Liver (tissue), 9 donors: ENCODE results near the gene BMPER. TPM values are rescaled to one million over a fixed set of nuclear protein-coding genes. Genes with fewer than 3 reads are reported as not detected.

Experiments
- DNase-seq: peaks from one replicate; pipeline ENCODE4 v3.0.0-alpha.2; 2017; ENCODE audit warnings: low spot score
- H3K27ac ChIP-seq, 2 donors: one replicate each; pipeline ENCODE4 v1.7.0; 2013; ENCODE audit warnings: inconsistent platforms in 2 of 2, low read length in 2 of 2, control low read depth in 1 of 2, low read depth in 1 of 2, mild to moderate bottlenecking in 1 of 2
- H3K27me3 ChIP-seq, 4 donors: one replicate each; pipeline versions ENCODE4 v1.6.1 to v1.7.0; 2013; ENCODE audit warnings: low read length in 3 of 4, inconsistent platforms in 1 of 4, mild to moderate bottlenecking in 1 of 4, moderate library complexity in 1 of 4; ENCODE audit not compliant: control insufficient read depth in 4 of 4, insufficient read depth in 4 of 4
- H3K36me3 ChIP-seq, 4 donors: one replicate each; pipeline versions ENCODE4 v1.6.1 to v1.7.0; 2013; ENCODE audit warnings: low read length in 3 of 4, mild to moderate bottlenecking in 3 of 4, low read depth in 1 of 4, moderate library complexity in 1 of 4; ENCODE audit not compliant: control insufficient read depth in 4 of 4, insufficient read depth in 3 of 4
- H3K4me1 ChIP-seq, 4 donors: one replicate each; pipeline versions ENCODE4 v1.6.1 to v1.7.0; 2013; ENCODE audit warnings: low read length in 3 of 4, mild to moderate bottlenecking in 3 of 4, moderate library complexity in 1 of 4; ENCODE audit not compliant: control insufficient read depth in 4 of 4, insufficient read depth in 4 of 4
- H3K4me3 ChIP-seq, 3 donors: one replicate each; pipeline versions ENCODE4 v1.6.1 to v1.7.0; 2013; ENCODE audit warnings: low read length in 3 of 3, control low read depth in 1 of 3, low read depth in 1 of 3, mild to moderate bottlenecking in 1 of 3
- H3K9ac ChIP-seq, 2 donors: one replicate each; pipeline ENCODE4 v1.7.0; 2013; ENCODE audit warnings: low read length in 2 of 2, mild to moderate bottlenecking in 2 of 2, moderate library complexity in 2 of 2, control low read depth in 1 of 2, low read depth in 1 of 2
- H3K9me3 ChIP-seq, 4 donors: one replicate each; pipeline versions ENCODE4 v1.6.1 to v1.7.0; 2013; ENCODE audit warnings: low read length in 3 of 4; ENCODE audit not compliant: control insufficient read depth in 4 of 4
- FOXA1 ChIP-seq: IDR thresholded peaks from 2 replicates; pipeline ENCODE4 v1.6.1; 2016; ENCODE audit warnings: antibody characterized with exemption
- FOXA2 ChIP-seq: IDR thresholded peaks from 2 replicates; pipeline ENCODE4 v1.6.1; 2016; ENCODE audit warnings: antibody characterized with exemption
- GABPA ChIP-seq, 2 donors: IDR thresholded peaks in 1 of 2; conservative IDR thresholded peaks in 1 of 2; 2 replicates each; pipeline ENCODE4 v1.6.1; 2016; ENCODE audit warnings: antibody characterized with exemption in 2 of 2, mild to moderate bottlenecking in 1 of 2, moderate library complexity in 1 of 2
- HNF4G ChIP-seq: IDR thresholded peaks from 2 replicates; pipeline ENCODE4 v1.6.1; 2016; ENCODE audit warnings: antibody characterized with exemption
- JUND ChIP-seq, 2 donors: IDR thresholded peaks; 2 replicates each; pipeline ENCODE4 v1.6.1; 2016; ENCODE audit warnings: antibody characterized with exemption in 2 of 2
- NR2F2 ChIP-seq: IDR thresholded peaks from 2 replicates; pipeline ENCODE4 v1.6.1; 2016; ENCODE audit warnings: antibody characterized with exemption
- RAD21 ChIP-seq, 2 donors: IDR thresholded peaks; 2 replicates each; pipeline ENCODE4 v1.6.1; 2016; ENCODE audit warnings: antibody characterized with exemption in 2 of 2, mild to moderate bottlenecking in 2 of 2
- RXRA ChIP-seq, 2 donors: IDR thresholded peaks; 2 replicates each; pipeline ENCODE4 v1.6.1; 2017 to 2018; ENCODE audit warnings: antibody characterized with exemption in 2 of 2, mild to moderate bottlenecking in 1 of 2
- SP1 ChIP-seq: IDR thresholded peaks from 2 replicates; pipeline ENCODE4 v1.6.1; 2018; ENCODE audit warnings: antibody characterized with exemption, mild to moderate bottlenecking
- TAF1 ChIP-seq: conservative IDR thresholded peaks from 2 replicates; pipeline ENCODE4 v1.6.1; 2016; ENCODE audit warnings: antibody characterized with exemption, mild to moderate bottlenecking
- YY1 ChIP-seq: IDR thresholded peaks from 2 replicates; pipeline ENCODE4 v1.6.1; 2016; ENCODE audit warnings: antibody characterized with exemption, mild to moderate bottlenecking
- WGBS: extraction: QIAGEN DNeasy Blood & Tissue Kit; methylation state at CpG from one replicate; pipeline ENCODE4 v1.1.7; 2013; 5-methylcytosine and 5-hydroxymethylcytosine counted together
- polyA plus RNA-seq, 2 donors: library from polyadenylated mRNA; stranded (reverse) in 1 of 2; unstranded in 1 of 2; fragments of 200-250 nt in 1 of 2; fragments of >200 nt in 1 of 2; fragmentation: Nextera tagmentation in 1 of 2; extraction: Ambion mirVana in 1 of 2; gene quantifications; one replicate each; pipeline versions ENCODE4 v1.2.1 to v1.2.3, GENCODE V29; 2013 to 2015
- total RNA-seq, 2 donors: library from RNA; depleted of rRNA; stranded (reverse); fragments of >200 nt; gene quantifications; one replicate each; pipeline ENCODE4 v1.2.3, GENCODE V29; 2014
- TF ChIP-seq, protein P1 (sequence below): fragments of 150-350 bp; IDR thresholded peaks from 2 replicates; pipeline ENCODE4 v1.5.1; 2017; ENCODE audit warnings: improper control_type of control experiment, low read depth, low read length; ENCODE audit not compliant: missing input control
- TF ChIP-seq, protein P2 (sequence below): IDR thresholded peaks from 2 replicates; pipeline ENCODE4 v1.6.1; 2016; ENCODE audit warnings: antibody characterized with exemption
- TF ChIP-seq, protein P3 (sequence below): IDR thresholded peaks from 2 replicates; pipeline ENCODE4 v1.6.1; 2016; ENCODE audit warnings: antibody characterized with exemption
- TF ChIP-seq, protein P4 (sequence below): IDR thresholded peaks from 2 replicates; pipeline ENCODE4 v1.6.1; 2016; ENCODE audit warnings: antibody characterized with exemption, mild to moderate bottlenecking
- TF ChIP-seq, protein P5 (sequence below): IDR thresholded peaks from 2 replicates; pipeline ENCODE4 v1.6.1; 2016; ENCODE audit warnings: antibody characterized with exemption
- donor health status: healthy.
- donor health status: healthy.
- donor health status: healthy.
- donor health status: healthy.
- donor health status: healthy.

Gene BMPER
- total and polyA plus RNA-seq, 4 donors, result 4.0 to 8.5 (median 6.2) TPM

DNA sequence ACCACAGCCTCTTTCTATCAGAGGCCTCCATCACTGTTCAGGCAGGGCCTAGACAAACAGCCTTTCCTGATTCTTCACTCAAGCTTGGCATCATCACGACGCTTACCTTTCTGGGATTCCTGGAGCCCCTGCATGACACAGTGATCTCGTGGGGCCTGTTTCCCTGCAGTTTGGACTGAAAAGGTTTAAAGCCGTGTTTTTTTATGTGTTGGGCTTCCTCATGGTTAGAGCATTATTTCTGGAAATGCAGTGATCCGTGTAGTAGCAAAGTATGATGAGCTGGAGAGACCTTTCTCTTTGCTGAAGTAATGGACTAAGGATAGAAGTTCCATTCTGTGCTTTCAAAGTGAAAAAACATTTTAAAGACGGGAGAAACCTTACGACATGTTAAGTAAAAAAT is 169.1 kb downstream of the BMPER start (continued):
- no peak for TF ChIP-seq NR2F2
- TF ChIP-seq, protein P1, sequence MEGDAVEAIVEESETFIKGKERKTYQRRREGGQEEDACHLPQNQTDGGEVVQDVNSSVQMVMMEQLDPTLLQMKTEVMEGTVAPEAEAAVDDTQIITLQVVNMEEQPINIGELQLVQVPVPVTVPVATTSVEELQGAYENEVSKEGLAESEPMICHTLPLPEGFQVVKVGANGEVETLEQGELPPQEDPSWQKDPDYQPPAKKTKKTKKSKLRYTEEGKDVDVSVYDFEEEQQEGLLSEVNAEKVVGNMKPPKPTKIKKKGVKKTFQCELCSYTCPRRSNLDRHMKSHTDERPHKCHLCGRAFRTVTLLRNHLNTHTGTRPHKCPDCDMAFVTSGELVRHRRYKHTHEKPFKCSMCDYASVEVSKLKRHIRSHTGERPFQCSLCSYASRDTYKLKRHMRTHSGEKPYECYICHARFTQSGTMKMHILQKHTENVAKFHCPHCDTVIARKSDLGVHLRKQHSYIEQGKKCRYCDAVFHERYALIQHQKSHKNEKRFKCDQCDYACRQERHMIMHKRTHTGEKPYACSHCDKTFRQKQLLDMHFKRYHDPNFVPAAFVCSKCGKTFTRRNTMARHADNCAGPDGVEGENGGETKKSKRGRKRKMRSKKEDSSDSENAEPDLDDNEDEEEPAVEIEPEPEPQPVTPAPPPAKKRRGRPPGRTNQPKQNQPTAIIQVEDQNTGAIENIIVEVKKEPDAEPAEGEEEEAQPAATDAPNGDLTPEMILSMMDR, result no peak
- TF ChIP-seq YY1, result no peak
- no peak for TF ChIP-seq JUND (IDR thresholded peaks at IDR 0.05)
- TF ChIP-seq, protein P2, sequence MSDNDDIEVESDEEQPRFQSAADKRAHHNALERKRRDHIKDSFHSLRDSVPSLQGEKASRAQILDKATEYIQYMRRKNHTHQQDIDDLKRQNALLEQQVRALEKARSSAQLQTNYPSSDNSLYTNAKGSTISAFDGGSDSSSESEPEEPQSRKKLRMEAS, result no peak
- TF ChIP-seq, protein P3, sequence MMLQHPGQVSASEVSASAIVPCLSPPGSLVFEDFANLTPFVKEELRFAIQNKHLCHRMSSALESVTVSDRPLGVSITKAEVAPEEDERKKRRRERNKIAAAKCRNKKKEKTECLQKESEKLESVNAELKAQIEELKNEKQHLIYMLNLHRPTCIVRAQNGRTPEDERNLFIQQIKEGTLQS, result no peak

DNA sequence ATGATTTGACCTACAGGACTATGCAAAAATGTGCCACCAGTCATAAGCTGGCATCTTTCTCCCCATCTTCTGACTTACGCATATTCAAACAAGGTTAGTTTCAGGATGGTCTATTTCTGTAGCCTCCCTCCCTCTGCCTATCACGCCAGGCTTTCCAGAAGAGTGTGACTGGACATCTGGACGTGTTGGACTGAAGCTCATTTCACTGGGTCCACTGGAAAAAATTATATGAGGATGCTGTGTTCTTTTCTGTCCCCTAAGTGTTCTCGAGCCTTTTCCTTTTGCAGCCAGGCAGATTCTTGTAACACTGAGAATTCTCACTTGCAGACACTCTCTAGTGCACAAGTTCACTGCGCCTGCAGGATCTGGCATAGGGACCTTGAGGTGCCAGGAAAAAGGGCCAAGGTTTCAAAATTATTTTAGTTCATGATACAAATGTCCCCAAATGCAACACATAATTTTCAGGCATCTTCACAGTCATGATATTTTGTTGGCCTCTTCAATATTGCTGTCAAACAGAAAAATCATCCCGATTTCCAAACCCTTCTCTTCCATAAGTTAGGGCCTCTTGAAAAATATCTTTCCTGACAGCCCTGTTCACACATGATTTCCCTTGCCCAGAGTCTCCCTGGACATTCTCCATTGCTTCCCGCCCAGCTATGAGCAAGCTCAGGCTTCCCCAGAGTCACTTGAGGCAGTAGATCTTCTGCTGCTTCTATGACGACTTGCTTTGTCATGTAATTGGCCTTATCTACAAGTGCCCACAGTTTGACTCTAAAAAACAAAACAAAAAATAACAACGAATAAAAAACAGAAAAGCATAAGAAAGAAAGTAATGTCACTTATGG is 170.4 kb downstream of the BMPER start:
- WGBS, result 81% methylated on average over 9 of the region's 9 CpGs
- no peak overlapping the region for H3K27ac ChIP-seq
- no peaks in the 10 kb centered on the region for H3K9me3 ChIP-seq
- H3K36me3 ChIP-seq, result no peaks in the 10 kb centered on the region
- H3K9ac ChIP-seq, result no peak overlapping the region
- H3K27me3 ChIP-seq, result peaks cover 0 to 7% (median 0%) of the 10 kb centered on the region in 4 donors
- no peaks in the 10 kb centered on the region for H3K4me1 ChIP-seq
- no peak for DNase-seq
- TF ChIP-seq YY1 (no peak), NR2F2 (no peak), SP1 (no peak), GABPA (IDR thresholded peaks at IDR 0.05 in 1 of 2, conservative IDR thresholded peaks at IDR 0.05 in 1 of 2) (no peak), FOXA1 (no peak), HNF4G (no peak), JUND (IDR thresholded peaks at IDR 0.05) (no peak), RAD21 (IDR thresholded peaks at IDR 0.05) (no peak), TAF1 (no peak), RXRA (IDR thresholded peaks at IDR 0.05) (no peak), FOXA2 (no peak)
- TF ChIP-seq, protein P2, result no peak
- TF ChIP-seq, protein P4, sequence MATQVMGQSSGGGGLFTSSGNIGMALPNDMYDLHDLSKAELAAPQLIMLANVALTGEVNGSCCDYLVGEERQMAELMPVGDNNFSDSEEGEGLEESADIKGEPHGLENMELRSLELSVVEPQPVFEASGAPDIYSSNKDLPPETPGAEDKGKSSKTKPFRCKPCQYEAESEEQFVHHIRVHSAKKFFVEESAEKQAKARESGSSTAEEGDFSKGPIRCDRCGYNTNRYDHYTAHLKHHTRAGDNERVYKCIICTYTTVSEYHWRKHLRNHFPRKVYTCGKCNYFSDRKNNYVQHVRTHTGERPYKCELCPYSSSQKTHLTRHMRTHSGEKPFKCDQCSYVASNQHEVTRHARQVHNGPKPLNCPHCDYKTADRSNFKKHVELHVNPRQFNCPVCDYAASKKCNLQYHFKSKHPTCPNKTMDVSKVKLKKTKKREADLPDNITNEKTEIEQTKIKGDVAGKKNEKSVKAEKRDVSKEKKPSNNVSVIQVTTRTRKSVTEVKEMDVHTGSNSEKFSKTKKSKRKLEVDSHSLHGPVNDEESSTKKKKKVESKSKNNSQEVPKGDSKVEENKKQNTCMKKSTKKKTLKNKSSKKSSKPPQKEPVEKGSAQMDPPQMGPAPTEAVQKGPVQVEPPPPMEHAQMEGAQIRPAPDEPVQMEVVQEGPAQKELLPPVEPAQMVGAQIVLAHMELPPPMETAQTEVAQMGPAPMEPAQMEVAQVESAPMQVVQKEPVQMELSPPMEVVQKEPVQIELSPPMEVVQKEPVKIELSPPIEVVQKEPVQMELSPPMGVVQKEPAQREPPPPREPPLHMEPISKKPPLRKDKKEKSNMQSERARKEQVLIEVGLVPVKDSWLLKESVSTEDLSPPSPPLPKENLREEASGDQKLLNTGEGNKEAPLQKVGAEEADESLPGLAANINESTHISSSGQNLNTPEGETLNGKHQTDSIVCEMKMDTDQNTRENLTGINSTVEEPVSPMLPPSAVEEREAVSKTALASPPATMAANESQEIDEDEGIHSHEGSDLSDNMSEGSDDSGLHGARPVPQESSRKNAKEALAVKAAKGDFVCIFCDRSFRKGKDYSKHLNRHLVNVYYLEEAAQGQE, result no peak
- TF ChIP-seq, protein P3, result no peak
- TF ChIP-seq, protein P1, result no peak
- TF ChIP-seq, protein P5, sequence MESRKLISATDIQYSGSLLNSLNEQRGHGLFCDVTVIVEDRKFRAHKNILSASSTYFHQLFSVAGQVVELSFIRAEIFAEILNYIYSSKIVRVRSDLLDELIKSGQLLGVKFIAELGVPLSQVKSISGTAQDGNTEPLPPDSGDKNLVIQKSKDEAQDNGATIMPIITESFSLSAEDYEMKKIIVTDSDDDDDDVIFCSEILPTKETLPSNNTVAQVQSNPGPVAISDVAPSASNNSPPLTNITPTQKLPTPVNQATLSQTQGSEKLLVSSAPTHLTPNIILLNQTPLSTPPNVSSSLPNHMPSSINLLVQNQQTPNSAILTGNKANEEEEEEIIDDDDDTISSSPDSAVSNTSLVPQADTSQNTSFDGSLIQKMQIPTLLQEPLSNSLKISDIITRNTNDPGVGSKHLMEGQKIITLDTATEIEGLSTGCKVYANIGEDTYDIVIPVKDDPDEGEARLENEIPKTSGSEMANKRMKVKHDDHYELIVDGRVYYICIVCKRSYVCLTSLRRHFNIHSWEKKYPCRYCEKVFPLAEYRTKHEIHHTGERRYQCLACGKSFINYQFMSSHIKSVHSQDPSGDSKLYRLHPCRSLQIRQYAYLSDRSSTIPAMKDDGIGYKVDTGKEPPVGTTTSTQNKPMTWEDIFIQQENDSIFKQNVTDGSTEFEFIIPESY, result no peak
- H3K4me3 ChIP-seq, result no peak overlapping the region
